WTC11 (cell line): ENCODE results near the gene TMEM38A.

Experiments used
- CREM ChIP-seq: sonication (generic); formaldehyde crosslinking; IDR thresholded peaks from 2 replicates; pipeline ENCODE4 v1.8.1; 2022; ENCODE audit warnings: mild to moderate bottlenecking, missing genetic modification reagents, moderate library complexity
- TF ChIP-seq, protein P1 (sequence below): fragments of 200-600 bp; IDR thresholded peaks from 2 replicates; pipeline ENCODE4 v1.8.0; 2022; ENCODE audit warnings: antibody characterized with exemption
- TF ChIP-seq, protein P2 (sequence below): sonication (generic); formaldehyde crosslinking; IDR thresholded peaks from 2 replicates; pipeline ENCODE4 v1.8.0; 2022; ENCODE audit warnings: mild to moderate bottlenecking, missing genetic modification reagents

DNA sequence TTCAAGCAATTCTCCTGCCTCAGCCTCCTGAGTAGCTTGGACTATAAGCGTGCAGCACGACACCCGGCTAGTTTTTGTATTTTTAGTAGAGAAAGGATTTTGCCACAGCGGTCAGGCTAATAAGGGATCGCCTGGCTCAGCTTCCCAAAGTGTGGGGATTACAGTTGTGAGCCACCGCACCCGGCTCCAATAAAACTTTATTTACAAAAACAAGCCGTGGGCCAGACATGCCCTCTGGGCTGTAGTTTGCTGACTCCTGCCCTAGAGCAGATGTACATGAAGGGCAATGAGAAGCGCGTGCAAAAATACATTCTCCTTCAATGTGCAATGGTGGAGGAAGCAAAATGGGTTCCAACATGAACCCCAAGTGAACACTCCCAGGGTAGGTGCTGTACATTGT is 19.2 kb upstream of the TMEM38A start:
- TF ChIP-seq CREM (CRISPR knock-in tag) = no peak
- TF ChIP-seq, protein P1, sequence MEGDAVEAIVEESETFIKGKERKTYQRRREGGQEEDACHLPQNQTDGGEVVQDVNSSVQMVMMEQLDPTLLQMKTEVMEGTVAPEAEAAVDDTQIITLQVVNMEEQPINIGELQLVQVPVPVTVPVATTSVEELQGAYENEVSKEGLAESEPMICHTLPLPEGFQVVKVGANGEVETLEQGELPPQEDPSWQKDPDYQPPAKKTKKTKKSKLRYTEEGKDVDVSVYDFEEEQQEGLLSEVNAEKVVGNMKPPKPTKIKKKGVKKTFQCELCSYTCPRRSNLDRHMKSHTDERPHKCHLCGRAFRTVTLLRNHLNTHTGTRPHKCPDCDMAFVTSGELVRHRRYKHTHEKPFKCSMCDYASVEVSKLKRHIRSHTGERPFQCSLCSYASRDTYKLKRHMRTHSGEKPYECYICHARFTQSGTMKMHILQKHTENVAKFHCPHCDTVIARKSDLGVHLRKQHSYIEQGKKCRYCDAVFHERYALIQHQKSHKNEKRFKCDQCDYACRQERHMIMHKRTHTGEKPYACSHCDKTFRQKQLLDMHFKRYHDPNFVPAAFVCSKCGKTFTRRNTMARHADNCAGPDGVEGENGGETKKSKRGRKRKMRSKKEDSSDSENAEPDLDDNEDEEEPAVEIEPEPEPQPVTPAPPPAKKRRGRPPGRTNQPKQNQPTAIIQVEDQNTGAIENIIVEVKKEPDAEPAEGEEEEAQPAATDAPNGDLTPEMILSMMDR = no peak
- TF ChIP-seq, protein P2, sequence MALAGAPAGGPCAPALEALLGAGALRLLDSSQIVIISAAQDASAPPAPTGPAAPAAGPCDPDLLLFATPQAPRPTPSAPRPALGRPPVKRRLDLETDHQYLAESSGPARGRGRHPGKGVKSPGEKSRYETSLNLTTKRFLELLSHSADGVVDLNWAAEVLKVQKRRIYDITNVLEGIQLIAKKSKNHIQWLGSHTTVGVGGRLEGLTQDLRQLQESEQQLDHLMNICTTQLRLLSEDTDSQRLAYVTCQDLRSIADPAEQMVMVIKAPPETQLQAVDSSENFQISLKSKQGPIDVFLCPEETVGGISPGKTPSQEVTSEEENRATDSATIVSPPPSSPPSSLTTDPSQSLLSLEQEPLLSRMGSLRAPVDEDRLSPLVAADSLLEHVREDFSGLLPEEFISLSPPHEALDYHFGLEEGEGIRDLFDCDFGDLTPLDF = no peak
